ENCODE measurements around the gene MAP2K6. TPM values are rescaled to one million over a fixed set of nuclear protein-coding genes. Genes with fewer than 3 reads are reported as not detected.

Gene MAP2K6
- total and polyA plus RNA-seq, 11 donors, result 0.61 to 5.1 (median 1.4) TPM

- Histone ChIP-seq H3K27ac (no peak overlapping the region), H3K9me3 (no peaks in the 10 kb centered on the region), H3K36me3 (no peaks in the 10 kb centered on the region), H3K4me1 (peaks cover 0 to 4% (median 0%) of the 10 kb centered on the region in 12 donors), H3K4me3 (no peak overlapping the region), H3K27me3 (no peaks in the 10 kb centered on the region)
- TF ChIP-seq POLR2A (IDR thresholded peaks at IDR 0.05), result no peak
- TF ChIP-seq CTCF (IDR thresholded peaks at IDR 0.05), result no peak
- DNase-seq (no peak), ATAC-seq (no peak)
- WGBS, 4 donors, result 64 to 82% (median 78%) methylated on average over 3 of the region's 3 CpGs
- intact Hi-C loops (cut with DNase I), result no loop called here
These were observed 178.3 kb downstream of the MAP2K6 start for GRCh38 chr17:69592692-69593350.

- ATAC-seq (no peak), DNase-seq (no peak)
- H3K27me3 ChIP-seq, result no peaks in the 10 kb centered on the region
- H3K36me3 ChIP-seq, result no peaks in the 10 kb centered on the region
- H3K4me1 ChIP-seq, result peaks cover 0 to 6% (median 0%) of the 10 kb centered on the region in 12 donors
- WGBS, 4 donors, result 93 to 96% (median 94%) methylated on average over 2 of the region's 2 CpGs
- no peak overlapping the region for H3K4me3 ChIP-seq
- intact Hi-C loops (cut with DNase I), result no loop called here
- TF ChIP-seq CTCF (IDR thresholded peaks at IDR 0.05) (no peak), POLR2A (IDR thresholded peaks at IDR 0.05) (no peak)
- no peak overlapping the region for H3K27ac ChIP-seq
- H3K9me3 ChIP-seq, result no peaks in the 10 kb centered on the region
These were observed 178.8 kb downstream of the MAP2K6 start for GRCh38 chr17:69593351-69593715.

GRCh38 chr17:69593716-69594115, 179.2 kb downstream of the MAP2K6 start:
- no peak for TF ChIP-seq CTCF (IDR thresholded peaks at IDR 0.05)
- no peak for TF ChIP-seq POLR2A (IDR thresholded peaks at IDR 0.05)
- ATAC-seq, result no peak

GRCh38 chr17:69594641-69595040, 180.1 kb downstream of the MAP2K6 start:
- intact Hi-C loops (cut with DNase I), result no loop called here

More at GRCh38 chr17:69593716-69594115, 179.2 kb downstream of the MAP2K6 start:
- Histone ChIP-seq H3K27ac (no peak overlapping the region), H3K27me3 (no peaks in the 10 kb centered on the region), H3K4me3 (no peak overlapping the region), H3K4me1 (peaks cover 0 to 9% (median under 1%) of the 10 kb centered on the region in 12 donors), H3K36me3 (no peaks in the 10 kb centered on the region), H3K9me3 (no peaks in the 10 kb centered on the region)
- WGBS, 4 donors, result 65 to 74% (median 70%) methylated on average over 2 of the region's 2 CpGs
- DNase-seq, result no peak
- intact Hi-C loops (cut with DNase I), result no loop called here

More at GRCh38 chr17:69594641-69595040, 180.1 kb downstream of the MAP2K6 start:
- no peak for ATAC-seq
- Histone ChIP-seq H3K9me3 (no peaks in the 10 kb centered on the region), H3K27ac (no peak overlapping the region), H3K27me3 (no peaks in the 10 kb centered on the region), H3K4me1 (peaks cover 0 to 12% (median 2%) of the 10 kb centered on the region in 12 donors), H3K4me3 (no peak overlapping the region), H3K36me3 (no peaks in the 10 kb centered on the region)
- 47 to 62% (median 53%) methylated on average over 4 of the region's 4 CpGs for WGBS, 4 donors
- DNase-seq, result no peak
- TF ChIP-seq CTCF (IDR thresholded peaks at IDR 0.05), result no peak
- TF ChIP-seq POLR2A (IDR thresholded peaks at IDR 0.05), result no peak

All from heart left ventricle (tissue), 16 donors.